GM12878 (cell line): ENCODE results near the gene TMPRSS3. TPM values are rescaled to one million over a fixed set of nuclear protein-coding genes. Genes with fewer than 3 reads are reported as not detected.

Source experiments
- ATAC-seq: fragments of 200-7000 bp; cut with Tn5 transposase; 3 replicates; pipeline ENCODE4 v1.9.1; 2020; ENCODE audit warnings: mild to moderate bottlenecking, moderate library complexity
- BruUV-seq: library from RNA; stranded (reverse); fragments of 400-500 nt; replicated peaks from 2 replicates; lab custom pipeline; 2021; lab: Mats Ljungman, UMichigan
- CTCF ChIA-PET: fragments of 300-600 bp; sonication (Branson Sonifier 250); formaldehyde crosslinking; extraction: SDS; loops from one replicate; lab custom pipeline; 2021; ENCODE audit warnings: inconsistent platforms; lab: Yijun Ruan, JAX
- POLR2A ChIA-PET: fragments of 350-600 bp; formaldehyde crosslinking; extraction: SDS; loops from one replicate; lab custom pipeline; 2021; ENCODE audit warnings: inconsistent platforms; lab: Charles Lee
- RAD21 ChIA-PET: fragments of 300-600 bp; sonication (Branson Sonifier 250); formaldehyde crosslinking; loops from one replicate; lab custom pipeline; 2023; ENCODE audit warnings: antibody characterized with exemption; ENCODE audit not compliant: unreplicated experiment; lab: Charles Lee
- SMC1A ChIA-PET: fragments of 300-600 bp; sonication (Branson Sonifier 250); formaldehyde crosslinking; loops from one replicate; lab custom pipeline; 2023; ENCODE audit not compliant: unreplicated experiment, uncharacterized antibody; lab: Charles Lee
- DNase-seq: peaks from one replicate; pipeline ENCODE4 v3.0.0-alpha.2; 2011; ENCODE audit warnings: low read depth, low spot score
- FAIRE-seq: peaks from 3 replicates; lab custom pipeline; 2011; peaks lifted over from hg19 to GRCh38; lab: Jason Lieb, UNC
- H2AFZ ChIP-seq: 2 replicates; pipeline ENCODE4 v1.6.0; 2011; ENCODE audit warnings: low read depth, low read length, control low read depth; ENCODE audit not compliant: control insufficient read depth
- H3K27ac ChIP-seq: 2 replicates; pipeline ENCODE4 v1.5.1; 2011; ENCODE audit warnings: control low read depth; ENCODE audit not compliant: control insufficient read depth, insufficient read depth
- H3K27me3 ChIP-seq, 2 experiments: replicated peaks in 1 of 2; 2 replicates each; pipeline versions ENCODE4 v1.6.0 to v1.6.1; 2011; ENCODE audit warnings: low read length in 1 of 2; ENCODE audit not compliant: control insufficient read depth in 2 of 2, insufficient read depth in 2 of 2
- H3K36me3 ChIP-seq, 2 experiments: 2 replicates each; pipeline ENCODE4 v1.5.1; 2011; ENCODE audit warnings: low read length in 1 of 2; ENCODE audit not compliant: control insufficient read depth in 2 of 2, insufficient read depth in 2 of 2
- H3K4me1 ChIP-seq: 2 replicates; pipeline ENCODE4 v1.6.1; 2011; ENCODE audit warnings: mild to moderate bottlenecking, low read length, moderate library complexity, mixed read lengths; ENCODE audit not compliant: control insufficient read depth, insufficient read depth
- H3K4me2 ChIP-seq: 2 replicates; pipeline ENCODE4 v1.6.0; 2011; ENCODE audit warnings: control low read depth; ENCODE audit not compliant: control insufficient read depth, insufficient read depth
- H3K4me3 ChIP-seq: fragments of 200-600 bp; sonication (generic); 2 replicates; pipeline ENCODE4 v1.5.1; 2016
- H3K79me2 ChIP-seq: 2 replicates; pipeline ENCODE4 v1.6.0; 2011; ENCODE audit warnings: low read length; ENCODE audit not compliant: control insufficient read depth, insufficient read depth
- H3K9ac ChIP-seq: 2 replicates; pipeline ENCODE4 v1.8.0; 2011; ENCODE audit warnings: low read length, control low read depth, mixed read lengths; ENCODE audit not compliant: control insufficient read depth, insufficient read depth
- H3K9me3 ChIP-seq: replicated peaks from 3 replicates; pipeline ENCODE4 v1.5.1; 2011; ENCODE audit warnings: mild to moderate bottlenecking, low read length; ENCODE audit not compliant: control insufficient read depth, insufficient read depth
- H4K20me1 ChIP-seq: 2 replicates; pipeline ENCODE4 v1.6.0; 2011; ENCODE audit not compliant: control insufficient read depth, insufficient read depth
- BACH1 ChIP-seq: fragments of 450-650 bp; IDR thresholded peaks from 2 replicates; pipeline ENCODE4 v1.6.1; 2017; ENCODE audit warnings: mild to moderate bottlenecking, borderline replicate concordance
- BCL11A ChIP-seq: IDR thresholded peaks from 2 replicates; pipeline ENCODE4 v1.6.1; 2011; ENCODE audit warnings: low read depth, low read length
- KLF5 ChIP-seq: fragments of 450-650 bp; IDR thresholded peaks from 2 replicates; pipeline ENCODE4 v1.6.1; 2014; ENCODE audit warnings: mild to moderate bottlenecking; ENCODE audit not compliant: partially characterized antibody
- MTA3 ChIP-seq: IDR thresholded peaks from 2 replicates; pipeline ENCODE4 v1.6.1; 2012; ENCODE audit warnings: low read length, inconsistent platforms, borderline replicate concordance
- YY1 ChIP-seq: IDR thresholded peaks from 2 replicates; pipeline ENCODE4 v1.6.1; 2011; ENCODE audit warnings: low read depth, mild to moderate bottlenecking, low read length
- ZNF274 ChIP-seq: IDR thresholded peaks from one replicate; pipeline ENCODE4 v1.8.0; 2011; ENCODE audit not compliant: insufficient read length, insufficient read depth
- WGBS: methylation state at CpG from one replicate; pipeline ENCODE4 v1.1.6; 2016; ENCODE audit warnings: low lambda C conversion rate; ENCODE audit not compliant: insufficient replicate concordance, insufficient coverage; ENCODE audit errors: missing lambda C conversion rate; 5-methylcytosine and 5-hydroxymethylcytosine counted together
- in situ Hi-C: fragments of 300-500 bp; cut with MboI; formaldehyde crosslinking; loops from 9 replicates; pipeline ENCODE4 v1.14.3; 2018; ENCODE audit warnings: mixed read lengths
- intact Hi-C: fragments of 100-400 bp; cut with micrococcal nuclease; formaldehyde crosslinking; loops from one replicate; pipeline ENCODE4 v1.14.2; 2022; ENCODE audit not compliant: unreplicated experiment
- polyA plus RNA-seq, 11 experiments: library from polyadenylated mRNA; depleted of rRNA in 4 of 11; unstranded in 6 of 11; stranded (reverse) in 5 of 11; fragments of >200 nt; fragmentation: Nextera tagmentation in 4 of 11; fragmentation: Illumina TruSeq in 1 of 11; extraction: Ambion mirVana in 4 of 11; extraction: Trizol in 1 of 11; gene quantifications; 1 replicate in 1 of 11; 2 replicates in 10 of 11; pipeline versions ENCODE4 v1.2.1 to v1.2.3, GENCODE V29; 2011 to 2016; ENCODE audit warnings: inconsistent platforms in 2 of 11, missing spikeins in 2 of 11, low read depth in 1 of 11
- total RNA-seq, 4 experiments: library from RNA; depleted of rRNA in 3 of 4; stranded (reverse); fragments of >200 nt in 3 of 4; fragmentation: Illumina TruSeq in 1 of 4; extraction: Trizol in 1 of 4; gene quantifications; 2 replicates each; pipeline versions ENCODE4 v1.2.1 to v1.2.3, GENCODE V29; 2013 to 2021
- TF ChIP-seq, protein P1 (sequence below): fragments of 450-650 bp; IDR thresholded peaks from 2 replicates; pipeline ENCODE4 v1.6.1; 2017; ENCODE audit warnings: mild to moderate bottlenecking, moderate library complexity
- TF ChIP-seq, protein P2 (sequence below): IDR thresholded peaks from 2 replicates; pipeline ENCODE4 v1.6.1; 2011; ENCODE audit warnings: low read depth, low read length, improper control_type of control experiment, borderline replicate concordance

TMPRSS3 gene
- total and polyA plus RNA-seq, 10 of the 15 experiments (the other 5 are each of a cell fraction or from before 2014, with no cell fraction given) = 0.51 to 1.5 (median 0.82) TPM; not detected in 1

DNA sequence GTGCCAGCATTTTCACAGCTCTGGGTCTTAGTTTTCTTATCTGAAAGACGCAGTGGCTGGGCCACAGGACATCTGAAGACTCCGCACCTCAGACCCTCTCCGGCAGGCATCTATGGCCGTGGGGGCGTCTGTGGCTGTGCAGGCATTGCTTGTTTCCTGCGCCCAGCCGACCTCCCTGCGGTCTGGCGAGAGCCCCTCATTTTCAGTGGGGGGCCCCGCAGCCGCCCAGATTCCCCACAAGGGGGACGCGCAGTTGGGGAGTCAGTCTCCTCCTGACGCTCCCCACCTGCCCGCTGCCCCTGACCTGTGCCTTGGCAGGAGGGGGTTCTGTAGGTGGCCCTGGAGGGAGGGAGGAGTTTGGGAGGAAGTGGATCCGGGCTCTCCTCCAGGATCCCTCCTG is 26.0 kb downstream of the TMPRSS3 start:
- in situ Hi-C loops = no loop called here

More for the DNA sequence above, 26.0 kb downstream of the TMPRSS3 start:
- ATAC-seq (no peak), DNase-seq (no peak), FAIRE-seq (no peak)
- ChIA-PET RAD21 (no interaction called here), SMC1A (interaction anchor here (0.5 to 1.5 kb wide), 2 partner anchors 8 to 20 kb away, joined by 3 read pairs; no protein-coding TSS in a partner anchor), POLR2A (no interaction called here), CTCF (no interaction called here)
- no peak for TF ChIP-seq ZNF274
- TF ChIP-seq YY1 = no peak
- TF ChIP-seq BCL11A = no peak
- TF ChIP-seq, protein P1, sequence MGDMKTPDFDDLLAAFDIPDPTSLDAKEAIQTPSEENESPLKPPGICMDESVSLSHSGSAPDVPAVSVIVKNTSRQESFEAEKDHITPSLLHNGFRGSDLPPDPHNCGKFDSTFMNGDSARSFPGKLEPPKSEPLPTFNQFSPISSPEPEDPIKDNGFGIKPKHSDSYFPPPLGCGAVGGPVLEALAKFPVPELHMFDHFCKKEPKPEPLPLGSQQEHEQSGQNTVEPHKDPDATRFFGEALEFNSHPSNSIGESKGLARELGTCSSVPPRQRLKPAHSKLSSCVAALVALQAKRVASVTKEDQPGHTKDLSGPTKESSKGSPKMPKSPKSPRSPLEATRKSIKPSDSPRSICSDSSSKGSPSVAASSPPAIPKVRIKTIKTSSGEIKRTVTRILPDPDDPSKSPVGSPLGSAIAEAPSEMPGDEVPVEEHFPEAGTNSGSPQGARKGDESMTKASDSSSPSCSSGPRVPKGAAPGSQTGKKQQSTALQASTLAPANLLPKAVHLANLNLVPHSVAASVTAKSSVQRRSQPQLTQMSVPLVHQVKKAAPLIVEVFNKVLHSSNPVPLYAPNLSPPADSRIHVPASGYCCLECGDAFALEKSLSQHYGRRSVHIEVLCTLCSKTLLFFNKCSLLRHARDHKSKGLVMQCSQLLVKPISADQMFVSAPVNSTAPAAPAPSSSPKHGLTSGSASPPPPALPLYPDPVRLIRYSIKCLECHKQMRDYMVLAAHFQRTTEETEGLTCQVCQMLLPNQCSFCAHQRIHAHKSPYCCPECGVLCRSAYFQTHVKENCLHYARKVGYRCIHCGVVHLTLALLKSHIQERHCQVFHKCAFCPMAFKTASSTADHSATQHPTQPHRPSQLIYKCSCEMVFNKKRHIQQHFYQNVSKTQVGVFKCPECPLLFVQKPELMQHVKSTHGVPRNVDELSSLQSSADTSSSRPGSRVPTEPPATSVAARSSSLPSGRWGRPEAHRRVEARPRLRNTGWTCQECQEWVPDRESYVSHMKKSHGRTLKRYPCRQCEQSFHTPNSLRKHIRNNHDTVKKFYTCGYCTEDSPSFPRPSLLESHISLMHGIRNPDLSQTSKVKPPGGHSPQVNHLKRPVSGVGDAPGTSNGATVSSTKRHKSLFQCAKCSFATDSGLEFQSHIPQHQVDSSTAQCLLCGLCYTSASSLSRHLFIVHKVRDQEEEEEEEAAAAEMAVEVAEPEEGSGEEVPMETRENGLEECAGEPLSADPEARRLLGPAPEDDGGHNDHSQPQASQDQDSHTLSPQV = no peak
- no peak for TF ChIP-seq KLF5
- TF ChIP-seq BACH1 = no peak
- TF ChIP-seq MTA3 = no peak
- TF ChIP-seq, protein P2, sequence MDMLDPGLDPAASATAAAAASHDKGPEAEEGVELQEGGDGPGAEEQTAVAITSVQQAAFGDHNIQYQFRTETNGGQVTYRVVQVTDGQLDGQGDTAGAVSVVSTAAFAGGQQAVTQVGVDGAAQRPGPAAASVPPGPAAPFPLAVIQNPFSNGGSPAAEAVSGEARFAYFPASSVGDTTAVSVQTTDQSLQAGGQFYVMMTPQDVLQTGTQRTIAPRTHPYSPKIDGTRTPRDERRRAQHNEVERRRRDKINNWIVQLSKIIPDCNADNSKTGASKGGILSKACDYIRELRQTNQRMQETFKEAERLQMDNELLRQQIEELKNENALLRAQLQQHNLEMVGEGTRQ = no peak
- intact Hi-C loops = no loop called here
- H3K36me3 ChIP-seq = no peaks in the 10 kb centered on the region
- WGBS = 73% methylated on average over 16 of the region's 16 CpGs
- H3K27ac ChIP-seq = no peak overlapping the region
- no TSS peak for BruUV-seq
- no peaks in the 10 kb centered on the region for H4K20me1 ChIP-seq
- H3K9me3 ChIP-seq = no peaks in the 10 kb centered on the region
- no peak overlapping the region for H3K4me3 ChIP-seq
- H3K79me2 ChIP-seq = no peaks in the 10 kb centered on the region
- H3K4me1 ChIP-seq = peaks cover 6% of the 10 kb centered on the region; the same call in 1 of the 2 replicates
- no peak overlapping the region for H3K4me2 ChIP-seq
- no peaks in the 10 kb centered on the region for H3K27me3 ChIP-seq
- H3K9ac ChIP-seq = no peak overlapping the region
- H2AFZ ChIP-seq = no peak overlapping the region
